GM12864 (cell line): ENCODE measurements around the gene DUSP10.

ENCODE experiments used
- DNase-seq: peaks from one replicate; pipeline ENCODE4 v3.0.0-alpha.2; 2011; ENCODE audit warnings: low read depth
- H3K4me3 ChIP-seq: 2 replicates; pipeline ENCODE4 v1.5.1; 2011; ENCODE audit warnings: mild to moderate bottlenecking, low read depth, low read length, control low read depth
- CTCF ChIP-seq: IDR thresholded peaks from 2 replicates; pipeline ENCODE4 v1.5.1; 2011; ENCODE audit warnings: low read depth, mild to moderate bottlenecking, moderate library complexity, low read length, control low read depth, inconsistent platforms; ENCODE audit errors: missing control alignments

DUSP10 gene

GRCh38 chr1:221675880-221676800, 65.7 kb downstream of the DUSP10 start:
- no peak overlapping the region for H3K4me3 ChIP-seq
- TF ChIP-seq CTCF, result no peak
- no peak for DNase-seq

GRCh38 chr1:221672965-221673364, 68.9 kb downstream of the DUSP10 start:
- no peak for DNase-seq
- H3K4me3 ChIP-seq, result no peak overlapping the region
- no peak for TF ChIP-seq CTCF

- DNase-seq, result no peak
- no peak overlapping the region for H3K4me3 ChIP-seq
- no peak for TF ChIP-seq CTCF
These were observed 69.6 kb downstream of the DUSP10 start for GRCh38 chr1:221672239-221672645.

- no peak for TF ChIP-seq CTCF
- no peak for DNase-seq
- no peak overlapping the region for H3K4me3 ChIP-seq
These were observed 71.8 kb downstream of the DUSP10 start for GRCh38 chr1:221670081-221670480.

GRCh38 chr1:221669441-221669840, 72.4 kb downstream of the DUSP10 start:
- no peak for TF ChIP-seq CTCF
- no peak for DNase-seq
- H3K4me3 ChIP-seq, result no peak overlapping the region

- DNase-seq, result no peak
- TF ChIP-seq CTCF, result no peak
These were observed 74.4 kb downstream of the DUSP10 start for GRCh38 chr1:221667504-221667903.

GRCh38 chr1:221664253-221664652, 77.6 kb downstream of the DUSP10 start:
- no peak overlapping the region for H3K4me3 ChIP-seq
- no peak for TF ChIP-seq CTCF
- DNase-seq, result no peak

More at GRCh38 chr1:221667504-221667903, 74.4 kb downstream of the DUSP10 start:
- no peak overlapping the region for H3K4me3 ChIP-seq
